Panc1 (cell line): ENCODE results near the gene POLR2A.

Experiments
- CTCF ChIP-seq: fragments of 450-650 bp; IDR thresholded peaks from 2 replicates; pipeline ENCODE4 v1.5.1; 2017; ENCODE audit warnings: mild to moderate bottlenecking
- POLR2AphosphoS5 ChIP-seq: IDR thresholded peaks from 2 replicates; pipeline ENCODE4 v1.6.1; 2012; ENCODE audit warnings: mild to moderate bottlenecking, low read depth, low read length, moderate library complexity
- REST ChIP-seq, 2 experiments: IDR thresholded peaks; 2 replicates each; pipeline ENCODE4 v1.6.1; 2011 to 2012; ENCODE audit warnings: low read depth in 2 of 2, control low read depth in 1 of 2, low read length in 1 of 2, mild to moderate bottlenecking in 1 of 2, moderate library complexity in 1 of 2; ENCODE audit not compliant: insufficient read depth in 1 of 2
- SIN3A ChIP-seq: IDR thresholded peaks from 2 replicates; pipeline ENCODE4 v1.6.1; 2012; ENCODE audit warnings: low read depth, mild to moderate bottlenecking, low read length, moderate library complexity, borderline replicate concordance; ENCODE audit not compliant: insufficient read depth
- TCF7L2 ChIP-seq: IDR thresholded peaks from 2 replicates; pipeline ENCODE4 v1.6.1; 2011; ENCODE audit warnings: mild to moderate bottlenecking, low read depth, low read length, inconsistent platforms

GRCh38 chr17:7483255-7484066, 705 bp upstream of the POLR2A start:
- TF ChIP-seq SIN3A (no peak; the same call in 1 of the 2 replicates), POLR2AphosphoS5 (no peak), CTCF (no peak), TCF7L2 (no peak), REST (IDR thresholded peaks at IDR 0.05; ENCODE audit: insufficient read depth in 1 of 2, low read depth in 2 of 2, low read length in 1 of 2) (no peak)
